GM18858 (cell line): Measurements from ENCODE around the gene HOXA5.

Experiments used
- ATAC-seq: cut with Tn5 transposase; IDR thresholded peaks from one replicate; pipeline ENCODE4 v1.9.1; 2021; ENCODE audit not compliant: unreplicated experiment

The HOXA5 gene

DNA sequence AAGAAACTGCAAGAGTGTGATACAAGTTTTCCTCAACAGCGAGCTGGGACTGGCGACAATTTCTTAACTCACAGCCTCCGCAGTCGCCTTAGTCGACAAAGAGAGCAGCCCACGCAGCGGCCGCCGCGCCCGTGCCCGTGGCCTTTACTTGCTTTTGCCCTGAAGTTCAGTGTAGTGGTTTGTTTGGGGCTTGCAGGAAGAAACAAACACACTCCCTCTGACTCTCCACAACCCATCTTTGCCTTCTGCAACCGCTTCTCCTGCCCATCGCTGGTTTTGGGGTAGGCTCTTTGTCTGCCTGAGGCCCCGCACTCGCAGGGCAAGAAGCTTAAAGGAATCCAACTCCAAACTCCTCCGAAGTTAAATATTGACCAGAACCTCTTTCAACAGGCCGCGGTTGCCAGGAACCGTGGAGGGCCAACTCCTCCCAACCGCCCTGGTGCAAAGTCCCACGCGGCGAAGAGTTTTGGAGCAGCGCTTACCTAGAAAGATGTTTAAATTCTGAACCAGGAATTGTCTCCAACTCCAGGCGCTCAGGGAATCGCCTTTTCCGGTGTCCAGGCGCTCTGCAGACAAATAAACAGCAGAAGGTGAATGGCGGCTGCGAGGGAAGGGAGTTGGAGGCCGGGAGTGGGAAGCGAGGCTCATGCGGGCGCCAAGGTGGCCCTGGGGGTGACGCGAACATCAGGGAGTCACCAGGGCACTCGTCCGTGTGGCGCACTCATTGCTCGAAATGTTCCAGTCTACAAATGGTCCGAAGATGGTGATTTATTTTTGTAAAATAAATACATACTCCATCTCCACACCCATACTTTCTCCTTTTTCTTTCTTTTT, 21.2 kb downstream of the HOXA5 start:
- ATAC-seq = no peak

DNA sequence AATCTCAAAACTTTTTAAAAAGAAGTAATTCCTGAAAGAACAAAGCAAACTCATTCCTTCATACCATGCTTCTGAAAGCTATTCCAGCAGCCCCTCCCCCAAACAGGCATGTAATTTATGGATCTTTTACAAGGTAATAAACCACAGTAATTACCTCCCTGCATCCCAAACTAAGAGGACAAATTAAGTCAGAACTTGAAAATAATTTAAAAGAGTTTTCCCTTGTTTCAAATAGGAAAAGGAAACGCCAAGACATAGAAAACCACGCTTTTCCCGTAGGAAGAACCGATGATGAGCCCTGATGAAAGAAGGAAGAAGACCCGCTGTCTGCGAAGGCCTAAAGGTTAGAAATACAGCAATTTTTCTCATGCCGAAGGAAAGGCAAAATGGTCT, 21.8 kb downstream of the HOXA5 start:
- no peak for ATAC-seq

DNA sequence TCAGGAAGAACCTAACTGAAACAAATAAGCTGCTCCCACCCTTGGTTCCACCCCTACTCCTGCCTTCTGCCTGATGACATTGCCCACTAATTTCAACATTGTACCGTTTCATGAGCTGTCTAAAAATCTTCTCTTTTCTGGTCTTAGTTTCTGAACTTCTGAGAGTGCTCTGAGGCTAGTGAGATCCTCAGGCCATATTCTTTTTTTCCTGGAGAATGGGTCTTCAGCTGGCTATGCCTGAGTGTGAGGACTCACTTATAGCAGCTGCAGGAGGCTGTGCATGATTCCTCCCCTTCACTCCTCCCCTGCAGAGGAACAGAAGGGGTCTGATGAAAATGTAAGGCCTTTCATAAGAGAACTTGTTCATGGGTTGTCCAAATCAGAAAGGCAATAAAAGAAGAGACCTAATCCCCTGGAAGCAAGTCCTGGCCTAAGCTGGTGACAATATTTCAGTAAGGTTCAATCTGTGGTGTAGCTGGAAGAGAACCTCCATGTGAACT, 24.0 kb downstream of the HOXA5 start:
- ATAC-seq = no peak

DNA sequence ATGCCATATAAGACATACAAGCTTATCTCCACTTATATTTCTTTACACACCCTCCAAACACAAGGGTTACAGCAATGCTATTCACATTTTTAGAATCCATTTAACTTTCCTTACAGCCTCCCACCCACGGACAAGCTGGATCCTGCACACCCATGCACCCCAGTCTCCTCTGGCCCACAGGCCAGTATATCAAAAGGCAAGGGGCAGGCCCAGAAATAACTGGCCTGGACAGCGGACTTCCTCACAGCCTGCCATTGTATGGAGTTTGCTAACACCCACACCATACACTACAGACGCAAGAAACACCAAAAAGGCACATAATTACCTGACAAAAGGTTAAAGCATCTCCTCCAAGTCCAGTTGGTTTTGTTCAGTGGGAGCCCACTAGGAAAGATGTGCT, 24.9 kb downstream of the HOXA5 start:
- ATAC-seq = no peak

DNA sequence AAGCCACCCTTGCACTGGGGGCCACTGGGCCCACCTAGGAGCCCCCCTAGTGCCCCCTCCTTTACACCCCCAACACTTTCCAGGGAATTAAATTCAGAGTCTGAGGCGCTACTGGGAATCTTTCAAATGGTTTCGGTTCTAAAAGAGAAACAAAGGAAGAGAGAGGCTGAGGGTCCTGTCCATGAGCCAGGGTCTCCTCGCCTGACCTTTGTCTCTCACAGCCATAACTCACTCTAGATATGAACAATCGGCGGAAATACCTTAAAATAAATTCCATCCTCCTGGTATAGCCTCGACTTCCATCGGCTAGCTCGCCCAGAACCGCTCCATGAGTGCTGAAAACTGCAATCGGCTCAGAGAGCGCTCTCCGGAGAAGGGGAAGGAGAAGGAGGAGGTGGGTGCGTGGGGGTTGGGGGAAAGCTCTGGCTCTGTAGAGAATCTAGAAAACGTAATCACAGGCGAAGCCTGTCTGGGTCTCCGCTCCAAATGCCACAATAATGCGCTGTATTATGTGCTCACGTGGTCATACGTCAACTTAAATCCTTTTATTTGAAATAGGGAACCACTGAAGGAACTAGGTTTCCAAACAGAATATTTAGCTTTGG, 25.5 kb downstream of the HOXA5 start:
- no peak for ATAC-seq

DNA sequence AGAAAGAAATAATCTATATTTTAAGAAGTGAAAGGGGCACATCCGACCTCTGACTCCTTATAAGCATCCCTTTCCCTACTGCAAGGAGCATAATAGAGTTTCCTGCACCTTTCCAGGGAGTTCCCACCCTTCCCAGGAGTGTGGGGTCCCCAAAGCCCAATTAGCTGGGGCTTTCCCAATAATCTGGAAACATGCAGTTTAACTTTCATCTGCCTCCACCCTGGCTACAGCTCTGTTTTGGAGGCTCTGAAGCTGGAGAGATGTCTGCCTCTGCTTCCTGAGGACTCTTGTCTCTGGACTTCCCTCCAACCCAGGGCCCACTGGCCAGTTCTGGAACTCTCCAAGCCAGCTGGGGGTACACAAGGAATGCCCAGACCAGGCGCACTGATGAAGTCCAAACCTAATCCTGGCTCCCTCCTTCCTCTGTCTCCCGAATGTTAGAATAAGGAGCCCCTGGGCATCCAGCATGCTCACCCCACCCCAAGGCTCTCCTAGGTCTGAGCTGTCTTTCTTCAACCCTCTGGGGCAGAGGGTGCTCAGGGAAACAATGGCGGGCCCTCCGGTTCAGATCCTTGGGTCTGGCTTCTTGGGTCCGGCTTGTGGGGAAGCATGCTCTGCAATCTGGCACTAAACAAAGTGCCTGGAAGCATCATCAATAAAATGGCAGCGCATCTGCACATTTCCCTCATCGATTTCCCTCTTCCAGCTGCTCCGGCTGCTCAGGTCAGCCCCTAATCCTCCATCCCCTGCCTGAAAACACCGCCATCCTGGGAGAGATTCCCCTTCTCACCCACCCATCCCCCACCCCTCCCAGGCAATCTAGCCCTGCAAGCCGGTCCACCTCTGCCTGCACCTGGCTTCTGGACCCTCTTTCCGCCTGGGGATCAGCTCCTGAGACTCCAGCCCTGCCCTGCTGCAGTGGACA, 26.3 kb downstream of the HOXA5 start:
- no peak for ATAC-seq

DNA sequence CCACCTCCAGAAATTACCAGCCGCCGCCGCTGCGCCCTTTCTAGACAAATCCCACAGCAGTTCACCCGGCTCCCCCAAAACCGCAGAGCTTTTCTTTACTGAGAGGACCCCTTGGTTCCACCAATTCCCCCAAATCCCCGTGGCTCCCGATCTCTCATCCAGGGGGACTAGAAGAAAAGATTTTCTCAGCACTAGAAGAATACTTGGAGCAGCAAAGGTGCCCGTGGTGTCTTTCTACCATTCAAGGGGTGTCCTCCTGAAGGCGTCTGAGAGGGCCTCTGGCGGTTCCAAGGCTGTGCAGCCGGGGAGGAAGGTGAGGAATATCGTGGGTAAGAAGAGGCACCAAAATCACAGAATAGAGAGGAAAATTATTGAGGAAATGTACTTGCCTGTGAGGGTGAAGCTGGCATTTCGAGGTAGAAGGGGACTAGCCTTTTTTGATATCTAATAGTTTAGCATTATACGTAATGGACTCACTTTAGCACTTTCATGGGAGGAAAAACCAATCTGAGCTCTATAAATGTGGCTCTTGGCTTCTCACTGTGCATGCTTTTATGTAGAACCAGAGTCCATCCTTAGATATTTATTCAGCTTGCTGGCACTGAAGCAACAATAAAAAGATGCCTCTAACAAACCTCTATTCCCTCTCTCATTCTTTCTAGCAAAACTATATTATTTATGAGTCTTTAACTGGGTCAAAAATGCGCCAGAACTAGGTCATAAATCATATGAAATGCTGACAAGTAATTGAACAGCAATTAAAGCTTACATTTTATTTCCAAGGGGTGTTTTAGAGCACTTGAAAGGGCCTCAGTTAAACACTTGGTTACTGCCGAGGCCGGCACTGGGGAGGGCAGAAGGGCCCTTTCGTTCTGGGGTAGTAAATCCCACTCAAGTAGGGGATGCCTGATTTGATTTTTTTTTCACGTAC, 27.2 kb downstream of the HOXA5 start:
- no peak for ATAC-seq

DNA sequence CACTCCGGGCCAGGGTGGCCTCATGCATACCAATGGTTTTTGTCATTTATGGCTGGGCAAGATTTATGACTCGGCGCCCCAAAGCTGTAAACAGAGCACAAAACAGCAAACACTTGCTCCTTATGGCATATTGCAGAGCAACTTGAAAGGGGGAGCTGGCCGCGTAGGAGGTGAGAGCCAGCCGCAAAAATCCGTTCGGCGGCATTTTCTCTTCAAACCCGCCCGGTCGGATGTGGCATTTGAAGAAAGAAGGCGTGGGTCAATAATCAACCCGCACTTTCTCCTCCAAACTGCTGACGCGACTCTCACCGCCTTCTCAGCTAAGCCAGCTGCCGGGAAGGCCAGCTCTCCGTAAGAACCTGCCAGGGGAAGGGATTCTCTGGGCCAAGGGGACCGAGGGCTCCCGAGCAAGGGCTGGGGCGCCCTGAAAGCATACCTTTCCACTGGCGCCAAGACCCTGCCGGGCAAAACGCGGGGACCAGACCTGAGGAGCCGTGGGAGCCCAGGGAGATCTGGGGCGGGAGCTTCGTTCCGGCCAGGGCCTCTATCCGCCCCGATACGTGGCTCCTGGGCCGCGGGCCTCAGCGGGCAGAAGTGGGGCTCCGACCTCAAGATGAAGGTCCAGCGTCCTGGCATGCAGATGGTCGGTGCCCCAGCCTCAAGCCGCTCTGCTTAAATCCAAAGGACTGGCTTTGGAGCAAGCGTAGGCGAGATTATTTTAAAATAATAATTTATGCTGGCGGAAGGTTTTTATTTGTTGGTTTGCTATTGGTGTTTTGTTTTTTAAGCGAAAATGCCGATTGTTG, 28.1 kb downstream of the HOXA5 start:
- ATAC-seq = no peak

DNA sequence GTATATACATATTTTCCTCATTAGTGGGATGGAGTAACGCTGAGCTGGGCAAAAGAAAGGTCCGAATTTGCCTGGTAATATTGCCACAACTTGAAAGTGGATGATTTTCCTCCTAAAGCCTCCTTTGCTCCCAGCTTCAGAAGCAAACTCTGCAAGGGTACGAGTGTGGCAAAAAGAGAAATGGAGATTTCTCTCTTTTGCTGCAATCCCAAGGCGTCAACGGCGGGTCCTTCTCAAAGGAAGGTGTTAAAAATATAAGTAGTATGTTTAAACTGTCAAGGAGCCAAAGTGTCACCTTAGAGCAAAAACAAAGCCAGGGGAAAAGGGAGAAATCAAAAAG, 28.6 kb downstream of the HOXA5 start:
- ATAC-seq = no peak

DNA sequence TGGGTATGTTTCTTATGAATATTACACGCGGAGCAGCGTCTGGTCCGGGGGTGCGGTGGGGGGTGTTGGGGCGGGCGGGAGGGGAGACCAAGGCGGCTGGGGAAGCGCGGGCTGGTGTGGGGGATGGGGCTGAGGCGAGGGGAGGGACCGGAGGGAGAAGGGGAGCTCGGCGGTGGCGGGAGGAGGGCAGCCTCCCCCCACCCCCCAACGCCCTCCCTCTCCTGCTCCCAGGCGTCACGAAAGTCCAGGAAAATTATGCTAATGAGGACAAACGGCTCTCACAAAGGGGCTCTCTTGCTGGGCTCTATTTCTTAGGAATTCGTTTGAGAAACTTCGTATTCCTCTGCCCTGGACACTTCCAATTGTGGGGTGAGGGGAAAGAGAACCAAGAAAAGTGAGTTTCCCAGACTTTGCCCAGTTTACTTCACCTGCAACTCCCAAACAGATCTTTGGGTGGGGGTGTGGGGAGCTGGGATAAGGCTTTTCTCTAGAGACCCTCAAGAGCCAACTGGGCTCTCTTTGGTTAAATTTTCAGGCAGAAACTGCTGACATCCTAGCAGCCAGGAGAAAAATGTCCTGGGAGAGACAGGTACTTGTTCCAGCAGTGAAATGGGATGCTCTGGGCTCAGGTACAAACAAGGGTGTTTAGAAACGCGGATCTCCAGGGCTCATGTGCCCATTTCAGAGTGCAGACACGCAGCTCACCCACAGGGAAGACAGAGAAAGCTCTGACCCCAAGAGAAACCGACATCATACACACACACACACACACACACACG, 29.3 kb downstream of the HOXA5 start:
- ATAC-seq = no peak

DNA sequence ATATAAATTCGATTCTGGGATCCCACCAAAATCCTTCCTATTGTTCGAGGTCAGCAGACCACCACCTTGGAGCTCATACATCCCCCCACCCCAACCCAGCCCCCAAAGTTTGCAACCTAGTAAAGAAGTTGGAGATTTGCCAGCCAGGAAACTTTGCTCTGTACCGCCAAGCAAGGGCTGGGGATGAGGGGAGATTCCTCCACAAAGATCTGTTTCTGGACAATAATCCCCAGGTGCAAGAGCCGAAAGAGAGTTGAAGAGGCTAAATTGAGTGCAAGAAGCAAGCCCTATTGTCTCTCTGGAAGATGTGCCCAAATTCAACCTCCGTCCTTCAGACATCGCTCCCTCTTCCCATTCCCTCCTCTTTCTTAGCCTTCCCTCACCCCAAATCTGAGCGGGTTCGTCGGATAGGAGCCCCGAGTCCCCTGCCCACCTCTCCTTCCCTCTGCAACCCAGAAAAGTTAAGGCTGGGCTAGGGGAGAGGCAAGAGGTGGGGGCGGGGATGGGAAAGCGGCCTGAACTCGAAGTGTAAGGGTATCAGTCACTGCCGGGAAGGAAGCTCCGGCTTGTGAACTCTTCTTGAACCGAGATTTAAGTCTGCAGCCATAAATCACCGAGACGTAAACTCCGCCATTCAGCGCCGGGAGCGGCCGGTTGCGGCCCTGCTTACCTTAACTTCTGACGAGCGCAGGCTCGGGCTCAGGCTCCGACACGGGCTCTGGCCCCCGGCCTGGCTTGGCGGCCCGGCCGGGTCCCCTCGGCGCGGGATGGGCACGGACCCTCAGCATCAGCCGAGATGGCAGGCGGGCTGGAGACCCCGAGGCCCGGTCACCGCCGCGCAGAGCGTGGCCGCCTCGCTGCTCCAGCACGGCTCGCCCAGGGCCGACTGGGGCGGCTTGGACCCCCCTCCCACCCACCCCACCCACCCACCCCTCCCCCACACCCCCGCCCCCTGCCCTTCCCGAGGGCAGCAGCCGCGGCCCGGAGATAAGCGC, 30.2 kb downstream of the HOXA5 start:
- ATAC-seq = no peak

DNA sequence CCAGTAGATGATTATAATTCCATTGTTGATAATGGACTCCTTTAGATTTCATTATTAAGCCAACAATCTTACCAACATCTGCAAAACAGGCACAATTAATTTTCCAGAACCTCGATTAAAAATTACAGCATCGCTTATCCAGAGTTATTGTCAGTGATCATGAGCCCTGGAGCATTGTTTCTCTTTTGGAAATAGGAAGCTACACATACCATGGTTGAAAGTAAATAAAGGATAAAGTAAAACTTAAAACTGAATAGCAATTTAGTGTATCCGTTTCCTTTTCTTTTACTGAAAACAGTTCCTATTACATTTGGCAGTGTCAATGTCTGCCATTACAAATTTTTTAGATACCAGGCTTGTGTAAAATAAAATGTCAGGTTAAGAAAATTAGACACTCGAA, 31.1 kb downstream of the HOXA5 start:
- ATAC-seq = no peak

DNA sequence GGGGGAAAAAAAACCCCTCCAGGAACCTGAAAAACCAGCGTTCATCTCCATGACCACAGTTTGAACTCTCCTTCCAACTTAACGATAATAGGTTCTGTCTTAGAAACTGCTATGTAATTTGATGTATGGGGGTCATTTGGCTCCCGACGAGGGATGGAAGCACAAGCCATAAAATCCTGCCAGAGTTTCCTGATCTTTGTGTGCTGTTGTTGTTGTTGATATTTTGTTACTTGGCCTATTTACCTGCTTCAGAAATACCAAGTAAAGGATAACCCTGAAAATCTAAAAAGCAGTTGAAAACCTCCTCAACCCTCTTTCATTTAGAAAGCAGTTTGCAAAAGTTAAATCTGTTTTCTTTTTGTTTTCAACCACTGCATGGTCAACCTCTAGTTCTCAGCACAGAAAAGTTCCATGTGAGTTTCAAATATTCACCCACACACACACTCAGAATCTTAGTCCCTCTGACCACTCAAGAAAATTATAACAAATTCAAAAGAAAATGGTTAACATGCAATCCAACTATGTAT, 31.7 kb downstream of the HOXA5 start:
- no peak for ATAC-seq

DNA sequence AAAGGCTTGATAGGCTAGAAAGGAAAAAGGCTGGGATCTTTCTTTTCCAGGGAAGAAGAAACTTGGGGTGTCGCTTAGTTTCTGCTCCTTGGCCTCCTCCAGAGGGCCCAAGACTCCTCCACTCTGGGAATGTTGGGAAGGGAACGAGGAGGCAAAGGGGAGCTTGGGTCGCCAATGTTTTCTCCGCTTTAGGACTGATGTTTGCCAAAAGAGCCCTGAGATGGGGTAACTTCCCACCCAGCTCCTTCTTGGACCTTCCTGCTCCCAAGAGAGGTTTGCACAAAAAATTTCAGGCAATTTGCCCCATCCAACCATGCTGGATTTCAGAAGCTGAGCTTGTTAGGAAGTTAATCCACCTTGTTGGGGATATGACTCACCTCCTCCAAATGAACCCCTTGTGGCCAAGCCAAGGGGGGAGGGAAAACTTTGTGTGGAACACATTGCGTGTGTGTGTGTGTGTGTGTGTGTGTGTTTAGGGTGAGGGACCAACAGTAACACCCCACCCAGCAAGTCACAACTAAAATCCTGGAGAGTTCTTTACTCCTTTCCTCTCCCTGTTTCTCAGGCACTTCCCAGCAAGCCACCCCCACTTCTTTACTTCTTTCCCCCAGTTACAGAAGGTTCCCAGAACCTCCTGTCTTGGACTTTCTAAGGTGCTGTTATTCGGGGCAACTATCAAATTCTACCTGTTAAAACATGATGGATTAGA, 32.3 kb downstream of the HOXA5 start:
- no peak for ATAC-seq

DNA sequence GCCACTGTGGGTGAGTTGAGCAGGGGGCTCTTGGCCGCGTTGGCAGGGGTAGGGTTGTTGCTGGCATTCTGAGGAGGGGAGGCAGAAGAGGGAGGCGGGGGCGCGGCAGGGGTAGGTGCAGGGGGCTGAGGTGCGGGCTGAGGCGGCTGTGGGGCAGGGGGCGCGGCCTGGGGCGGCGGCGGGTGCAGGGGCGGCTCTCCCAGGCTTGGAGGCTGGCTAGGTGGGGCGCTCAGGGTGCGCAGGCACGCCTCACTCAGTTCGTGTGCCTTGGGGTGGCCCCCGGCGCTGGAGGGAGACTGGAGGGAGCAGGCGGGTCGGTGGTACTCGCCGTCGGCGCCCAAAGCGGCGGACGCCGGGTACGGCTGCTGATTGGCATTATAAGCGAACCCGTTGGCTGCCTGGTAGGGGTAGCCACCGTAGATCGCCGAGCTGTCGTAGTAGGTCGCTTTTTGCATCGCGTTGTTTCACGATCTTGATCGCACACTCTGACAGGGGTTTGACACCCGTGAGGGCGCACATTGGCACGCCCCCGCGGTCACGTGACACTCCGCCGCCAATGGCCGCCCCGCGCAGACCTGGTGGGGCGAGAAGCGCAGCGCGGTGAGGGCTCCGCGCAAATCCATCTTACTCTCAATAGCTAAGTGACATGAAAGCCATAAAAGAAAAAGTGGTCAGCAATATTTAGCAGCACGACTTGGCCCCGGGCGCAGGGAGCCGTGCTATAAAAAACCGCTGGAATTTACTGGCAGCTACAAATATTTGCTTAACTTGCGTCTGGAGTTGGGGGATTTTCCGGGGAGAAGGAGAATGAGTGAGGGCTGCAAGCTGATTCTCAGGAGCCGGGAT, 33.1 kb downstream of the HOXA5 start:
- ATAC-seq = no peak
